HepG2 (cell line): ENCODE results near the gene SMTNL1. TPM values are rescaled to one million over a fixed set of nuclear protein-coding genes. Genes with fewer than 3 reads are reported as not detected.

Experiments used
- HIVEP1 ChIP-seq: sonication (generic); formaldehyde crosslinking; IDR thresholded peaks from 2 replicates; pipeline ENCODE4 v1.4.0; 2020; ENCODE audit warnings: mild to moderate bottlenecking, missing genetic modification reagents
- HMG20B ChIP-seq: conservative IDR thresholded peaks from 2 replicates; pipeline ENCODE4 v1.6.1; 2016; ENCODE audit warnings: missing genetic modification reagents, missing compliant biosample characterization
- JUNB ChIP-seq: sonication (generic); formaldehyde crosslinking; IDR thresholded peaks from 2 replicates; pipeline ENCODE4 v1.8.0; 2022; ENCODE audit warnings: missing genetic modification reagents, mild to moderate bottlenecking, borderline replicate concordance
- MED8 ChIP-seq: sonication (generic); formaldehyde crosslinking; IDR thresholded peaks from 2 replicates; pipeline ENCODE4 v1.8.1; 2023; ENCODE audit warnings: mild to moderate bottlenecking, missing genetic modification reagents; ENCODE audit not compliant: insufficient replicate concordance
- RERE ChIP-seq: IDR thresholded peaks from 2 replicates; pipeline ENCODE4 v1.6.1; 2016; ENCODE audit warnings: low read depth, missing genetic modification reagents, missing compliant biosample characterization
- TCF7 ChIP-seq: sonication (generic); IDR thresholded peaks from 2 replicates; pipeline ENCODE4 v1.6.1; 2016; ENCODE audit warnings: antibody characterized with exemption, low read depth
- USF2 ChIP-seq, 2 experiments: sonication (generic) in 1 of 2; formaldehyde crosslinking in 1 of 2; IDR thresholded peaks; 2 replicates each; pipeline versions ENCODE4 v1.5.1 to v1.6.1; 2011 to 2020; ENCODE audit warnings: borderline replicate concordance in 1 of 2, low read depth in 1 of 2, low read length in 1 of 2, mild to moderate bottlenecking in 1 of 2, missing genetic modification reagents in 1 of 2, moderate library complexity in 1 of 2
- ZBTB7B ChIP-seq: sonication (generic); formaldehyde crosslinking; IDR thresholded peaks from 2 replicates; pipeline ENCODE4 v1.4.0; 2020; ENCODE audit warnings: missing genetic modification reagents
- ZMYM3 ChIP-seq: sonication (generic); formaldehyde crosslinking; IDR thresholded peaks from 2 replicates; pipeline ENCODE4 v1.5.1; 2020; ENCODE audit warnings: mild to moderate bottlenecking, missing genetic modification reagents
- ZNF652 ChIP-seq: IDR thresholded peaks from 2 replicates; pipeline ENCODE4 v1.6.1; 2016; ENCODE audit warnings: low read depth, borderline replicate concordance
- ZNF766 ChIP-seq: sonication (generic); formaldehyde crosslinking; IDR thresholded peaks from 2 replicates; pipeline ENCODE4 v1.5.0; 2020; ENCODE audit warnings: missing genetic modification reagents, borderline replicate concordance
- polyA plus RNA-seq, 8 experiments: library from polyadenylated mRNA; depleted of rRNA in 3 of 8; stranded (reverse) in 7 of 8; unstranded in 1 of 8; fragments of >200 nt; fragmentation: Illumina TruSeq in 4 of 8; extraction: Trizol in 4 of 8; gene quantifications; 2 replicates each; pipeline versions ENCODE4 v1.2.1 to v1.2.3, GENCODE V29; 2011 to 2016; ENCODE audit warnings: low read depth in 4 of 8, missing spikeins in 1 of 8, mixed read lengths in 1 of 8; ENCODE audit not compliant: insufficient read depth in 1 of 8
- total RNA-seq, 5 experiments: library from RNA; depleted of rRNA; stranded (reverse); fragments of >200 nt; fragmentation: Illumina TruSeq; extraction: Trizol; gene quantifications; 2 replicates each; pipeline ENCODE4 v1.2.3, GENCODE V29; 2016; ENCODE audit warnings: low read depth in 1 of 5
- TF ChIP-seq, protein P1 (sequence below): sonication (generic); formaldehyde crosslinking; IDR thresholded peaks from 2 replicates; pipeline ENCODE4 v1.5.1; 2020; ENCODE audit warnings: missing genetic modification reagents, mild to moderate bottlenecking, borderline replicate concordance

Gene SMTNL1
- total and polyA plus RNA-seq, 2 of the 13 experiments (the other 11 are each of a cell fraction or from before 2014, with no cell fraction given) = 0.04 TPM; not detected in 1

GRCh38 chr11:57497303-57498247 lies 39.8 kb upstream of the SMTNL1 start (continued):
- TF ChIP-seq USF2 (IDR thresholded peaks at IDR 0.05; ENCODE audit: low read depth, low read length) (no peak), USF2 (CRISPR knock-in tag; IDR thresholded peaks at IDR 0.05; ENCODE audit: borderline replicate concordance) (peak; percentile 59; the same call in 1 of the 2 replicates), ZNF652 (CRISPR knock-in tag) (peak; percentile 34; the same call in 1 of the 2 replicates), JUNB (CRISPR knock-in tag) (no peak), MED8 (CRISPR knock-in tag) (no peak), HMG20B (CRISPR knock-in tag) (0 out of 2 replicates have a peak, but pooled peaks have one; percentile 58), RERE (CRISPR knock-in tag) (0 out of 2 replicates have a peak, but pooled peaks have one; percentile 42), ZNF766 (CRISPR knock-in tag) (0 out of 2 replicates have a peak, but pooled peaks have one; percentile 55), ZBTB7B (CRISPR knock-in tag) (peak; percentile 82), ZMYM3 (CRISPR knock-in tag) (peak; percentile 85), TCF7 (peak; percentile 45; the same call in 1 of the 2 replicates), HIVEP1 (CRISPR knock-in tag) (peak; percentile 45)
- TF ChIP-seq, protein P1, sequence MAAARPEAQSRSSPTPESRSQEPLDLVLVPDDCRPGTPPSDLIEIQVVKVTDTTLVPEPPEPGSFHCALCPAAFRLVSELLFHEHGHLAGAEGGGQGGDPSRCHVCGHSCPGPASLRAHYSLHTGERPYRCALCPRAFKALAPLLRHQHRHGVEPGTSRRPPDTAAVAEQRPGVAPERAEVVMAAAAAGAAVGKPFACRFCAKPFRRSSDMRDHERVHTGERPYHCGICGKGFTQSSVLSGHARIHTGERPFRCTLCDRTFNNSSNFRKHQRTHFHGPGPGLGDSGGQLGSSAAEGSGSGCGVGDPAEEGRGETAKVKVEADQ (CRISPR knock-in tag) = 0 out of 2 replicates have a peak, but pooled peaks have one; percentile 1
